NB4 (cell line): ENCODE results near the gene ADAMTS3.

ENCODE experiments used
- POLR2A ChIP-seq: IDR thresholded peaks from 2 replicates; pipeline ENCODE4 v1.6.1; 2011; ENCODE audit warnings: mild to moderate bottlenecking; ENCODE audit not compliant: insufficient read length; ENCODE audit errors: extremely low read depth
- TF ChIP-seq, protein P1 (sequence below): IDR thresholded peaks from one replicate; pipeline ENCODE4 v1.5.1; 2012; ENCODE audit warnings: low read depth, low read length

DNA sequence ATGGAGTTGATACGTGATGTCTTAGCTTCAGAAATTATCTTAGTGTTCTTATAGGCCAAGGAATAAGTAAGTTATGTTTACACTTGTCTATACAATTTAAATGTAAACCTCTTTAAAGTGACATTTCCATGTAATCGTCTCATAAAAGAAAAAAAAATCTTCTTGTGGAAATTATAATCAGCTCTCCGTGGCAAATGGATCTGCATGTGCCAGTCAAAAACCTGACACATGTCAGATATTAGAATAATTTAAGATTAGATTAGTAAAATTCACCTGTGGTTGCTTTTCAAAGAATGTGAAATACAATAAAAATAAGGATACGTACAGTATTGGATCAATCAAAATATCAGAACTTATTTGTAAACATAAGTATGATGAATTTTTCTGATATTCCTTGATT, 263.9 kb downstream of the ADAMTS3 start:
- TF ChIP-seq, protein P1, sequence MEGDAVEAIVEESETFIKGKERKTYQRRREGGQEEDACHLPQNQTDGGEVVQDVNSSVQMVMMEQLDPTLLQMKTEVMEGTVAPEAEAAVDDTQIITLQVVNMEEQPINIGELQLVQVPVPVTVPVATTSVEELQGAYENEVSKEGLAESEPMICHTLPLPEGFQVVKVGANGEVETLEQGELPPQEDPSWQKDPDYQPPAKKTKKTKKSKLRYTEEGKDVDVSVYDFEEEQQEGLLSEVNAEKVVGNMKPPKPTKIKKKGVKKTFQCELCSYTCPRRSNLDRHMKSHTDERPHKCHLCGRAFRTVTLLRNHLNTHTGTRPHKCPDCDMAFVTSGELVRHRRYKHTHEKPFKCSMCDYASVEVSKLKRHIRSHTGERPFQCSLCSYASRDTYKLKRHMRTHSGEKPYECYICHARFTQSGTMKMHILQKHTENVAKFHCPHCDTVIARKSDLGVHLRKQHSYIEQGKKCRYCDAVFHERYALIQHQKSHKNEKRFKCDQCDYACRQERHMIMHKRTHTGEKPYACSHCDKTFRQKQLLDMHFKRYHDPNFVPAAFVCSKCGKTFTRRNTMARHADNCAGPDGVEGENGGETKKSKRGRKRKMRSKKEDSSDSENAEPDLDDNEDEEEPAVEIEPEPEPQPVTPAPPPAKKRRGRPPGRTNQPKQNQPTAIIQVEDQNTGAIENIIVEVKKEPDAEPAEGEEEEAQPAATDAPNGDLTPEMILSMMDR = no peak
- TF ChIP-seq POLR2A = no peak
